Adrenal gland (tissue), 12 donors: ENCODE results near the gene PCDHGA11. TPM values are rescaled to one million over a fixed set of nuclear protein-coding genes. Genes with fewer than 3 reads are reported as not detected.
"Not testable (repeated sequence)": the region's sequence is repeated elsewhere in the genome, so short reads cannot be mapped to it uniquely, and the experiment has no call there.

Experiments
- DNase-seq, 7 donors: peaks; one replicate each; pipeline ENCODE4 v3.0.0-alpha.2; 2019 to 2020
- H3K27ac ChIP-seq, 5 donors: fragments of 200-600 bp; sonication (generic) in 4 of 5; 1 replicate in 3 of 5; 2 replicates in 2 of 5; pipeline versions ENCODE4 v1.5.1 to v1.8.0; 2016 to 2020; ENCODE audit warnings: mild to moderate bottlenecking in 1 of 5
- H3K27me3 ChIP-seq: fragments of 200-600 bp; 2 replicates; pipeline ENCODE4 v1.8.0; 2021
- H3K36me3 ChIP-seq, 2 donors: fragments of 200-600 bp; replicated peaks in 1 of 2; 1 replicate in 1 of 2; 2 replicates in 1 of 2; pipeline versions ENCODE4 v1.5.1 to v1.8.0; 2018 to 2022
- H3K4me1 ChIP-seq, 2 donors: fragments of 200-600 bp; replicated peaks in 1 of 2; 1 replicate in 1 of 2; 2 replicates in 1 of 2; pipeline versions ENCODE4 v1.5.1 to v1.8.0; 2018 to 2021
- H3K4me3 ChIP-seq, 4 donors: fragments of 200-600 bp; sonication (generic) in 3 of 4; one replicate each; pipeline ENCODE4 v1.5.1; 2016 to 2018
- H3K9me3 ChIP-seq, 3 donors: fragments of 200-600 bp; sonication (generic) in 1 of 3; replicated peaks in 1 of 3; 1 replicate in 2 of 3; 2 replicates in 1 of 3; pipeline versions ENCODE4 v1.5.1 to v1.8.0; 2016 to 2021
- POLR2A ChIP-seq, 2 donors: fragments of 450-650 bp; IDR thresholded peaks; one replicate each; pipeline ENCODE4 v1.6.1; 2017; ENCODE audit warnings: antibody characterized with exemption in 2 of 2, mild to moderate bottlenecking in 2 of 2, moderate library complexity in 1 of 2
- WGBS, 4 donors: extraction: QIAGEN DNeasy Blood & Tissue Kit in 2 of 4; methylation state at CpG; one replicate each; pipeline versions ENCODE4 v1.1.5 to v1.1.7; 2013 to 2017; 5-methylcytosine and 5-hydroxymethylcytosine counted together
- intact Hi-C, 2 donors: fragments of 100-400 bp; cut with DNase I; formaldehyde crosslinking; loops; one replicate each; pipeline versions ENCODE4 v1.14.1 to v1.15.0; 2022 to 2023
- polyA plus RNA-seq, 3 donors: library from polyadenylated mRNA; stranded (reverse); fragments of 200-250 nt in 2 of 3; fragments of 350-450 nt in 1 of 3; fragmentation: Illumina TruSeq in 1 of 3; extraction: RNeasy Lipid Tissue Mini Kit (QIAGEN cat#74804) in 1 of 3; gene quantifications; one replicate each; pipeline ENCODE4 v1.2.3, GENCODE V29; 2013 to 2014
- total RNA-seq, 9 donors: library from RNA; depleted of rRNA in 4 of 9; stranded (reverse); fragments of >200 nt in 4 of 9; fragments of 120-200 nt in 1 of 9; fragmentation: NEBNext Ultra II Directional in 1 of 9; extraction: Animal tissue kit (Norgen Biotek cat#: 25700) in 1 of 9; gene quantifications; one replicate each; pipeline versions ENCODE4 v1.1.0 to v1.2.4, GENCODE V29; 2013 to 2023
- TF ChIP-seq, protein P1 (sequence below), 6 experiments: fragments of 450-650 bp in 4 of 6; fragments of 200-600 bp in 2 of 6; sonication (generic) in 1 of 6; IDR thresholded peaks; 1 replicate in 5 of 6; 2 replicates in 1 of 6; pipeline versions ENCODE4 v1.5.1 to v1.8.0; 2016 to 2021; ENCODE audit warnings: antibody characterized with exemption in 6 of 6, mild to moderate bottlenecking in 2 of 6, moderate library complexity in 1 of 6
- donor health status: healthy with polysubstance abuse.
- donor health status: Bipolar disorder and iron deficiency.
- donor health status: DM: yes; HTN: yes; CAD: no.
- donor health status: DM: no; HTN: no; CAD: no.
- donor health status: DM: no; HTN: no; CAD: no.
- donor health status: DM: yes; HTN: yes; CAD: no.

The PCDHGA11 gene
- total and polyA plus RNA-seq, 12 donors: 0.44 to 4.9 (median 2.7) TPM

DNA sequence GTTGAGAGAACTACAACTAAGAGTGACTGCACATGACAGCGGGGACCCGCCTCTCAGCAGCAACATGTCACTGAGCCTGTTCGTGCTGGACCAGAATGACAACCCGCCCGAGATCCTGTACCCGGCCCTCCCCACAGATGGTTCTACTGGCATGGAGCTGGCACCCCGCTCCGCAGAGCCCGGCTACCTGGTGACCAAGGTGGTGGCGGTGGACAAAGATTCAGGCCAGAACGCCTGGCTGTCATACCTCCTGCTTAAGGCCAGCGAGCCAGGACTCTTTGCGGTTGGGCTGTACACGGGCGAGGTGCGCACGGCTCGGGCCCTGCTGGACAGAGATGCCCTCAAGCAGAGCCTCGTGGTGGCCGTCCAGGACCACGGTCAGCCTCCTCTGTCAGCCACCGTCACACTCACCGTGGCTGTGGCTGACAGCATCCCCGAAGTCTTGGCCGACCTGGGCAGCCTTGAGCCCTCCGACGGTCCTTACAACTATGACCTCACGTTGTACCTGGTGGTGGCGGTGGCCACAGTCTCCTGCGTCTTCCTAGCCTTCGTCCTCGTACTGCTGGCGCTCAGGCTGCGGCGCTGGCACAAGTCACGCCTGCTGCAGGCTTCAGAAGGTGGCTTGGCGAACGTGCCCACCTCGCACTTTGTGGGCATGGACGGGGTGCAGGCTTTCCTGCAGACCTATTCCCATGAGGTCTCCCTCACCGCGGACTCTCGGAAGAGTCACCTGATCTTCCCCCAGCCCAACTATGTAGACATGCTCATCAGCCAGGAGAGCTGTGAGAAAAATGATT, 36.2 kb upstream of the PCDHGA11 start:
- Histone ChIP-seq H3K4me1 (no peaks in the 10 kb centered on the region), H3K4me3 (no peak overlapping the region)

DNA sequence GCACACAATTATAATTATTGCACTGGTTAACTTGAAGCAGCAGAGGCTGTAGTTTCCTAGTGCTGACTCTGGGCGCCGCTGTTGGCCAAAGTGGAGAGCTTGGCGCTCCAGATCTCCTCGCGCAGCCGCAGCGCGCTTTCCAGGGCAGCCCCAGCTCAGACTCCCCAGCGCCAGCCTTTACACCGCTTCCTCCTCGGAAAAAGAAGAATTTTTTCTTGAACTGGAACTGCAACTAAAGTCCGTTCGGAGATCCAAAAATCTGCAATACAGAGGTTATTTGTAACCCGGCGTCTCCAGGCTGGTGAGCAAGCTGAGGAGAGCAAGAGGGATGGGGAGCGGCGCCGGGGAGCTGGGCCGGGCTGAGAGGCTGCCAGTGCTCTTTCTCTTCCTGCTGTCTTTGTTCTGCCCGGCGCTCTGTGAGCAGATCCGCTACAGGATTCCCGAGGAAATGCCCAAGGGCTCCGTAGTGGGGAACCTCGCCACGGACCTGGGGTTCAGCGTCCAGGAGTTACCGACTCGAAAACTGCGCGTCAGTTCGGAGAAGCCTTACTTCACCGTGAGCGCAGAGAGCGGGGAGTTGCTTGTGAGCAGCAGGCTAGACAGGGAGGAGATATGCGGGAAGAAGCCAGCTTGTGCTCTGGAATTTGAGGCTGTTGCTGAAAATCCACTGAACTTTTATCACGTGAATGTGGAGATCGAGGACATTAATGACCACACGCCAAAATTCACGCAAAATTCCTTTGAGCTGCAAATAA, 33.1 kb upstream of the PCDHGA11 start, which contains the start of gene PCDHGB4:
TSS of gene PCDHGB4 (plus strand) at position 142 of the 755 bp plus-strand sequence. CDS start at position 329, 187 bp downstream.
- H3K27ac ChIP-seq, H3K27me3 ChIP-seq, H3K36me3 ChIP-seq, DNase-seq, H3K4me1 ChIP-seq, intact Hi-C loops: not testable (repeated sequence)
- peak within 1 kb of the TSS in 1 of 4 donors; percentile 20 for H3K4me3 ChIP-seq
- TF ChIP-seq, protein P1, sequence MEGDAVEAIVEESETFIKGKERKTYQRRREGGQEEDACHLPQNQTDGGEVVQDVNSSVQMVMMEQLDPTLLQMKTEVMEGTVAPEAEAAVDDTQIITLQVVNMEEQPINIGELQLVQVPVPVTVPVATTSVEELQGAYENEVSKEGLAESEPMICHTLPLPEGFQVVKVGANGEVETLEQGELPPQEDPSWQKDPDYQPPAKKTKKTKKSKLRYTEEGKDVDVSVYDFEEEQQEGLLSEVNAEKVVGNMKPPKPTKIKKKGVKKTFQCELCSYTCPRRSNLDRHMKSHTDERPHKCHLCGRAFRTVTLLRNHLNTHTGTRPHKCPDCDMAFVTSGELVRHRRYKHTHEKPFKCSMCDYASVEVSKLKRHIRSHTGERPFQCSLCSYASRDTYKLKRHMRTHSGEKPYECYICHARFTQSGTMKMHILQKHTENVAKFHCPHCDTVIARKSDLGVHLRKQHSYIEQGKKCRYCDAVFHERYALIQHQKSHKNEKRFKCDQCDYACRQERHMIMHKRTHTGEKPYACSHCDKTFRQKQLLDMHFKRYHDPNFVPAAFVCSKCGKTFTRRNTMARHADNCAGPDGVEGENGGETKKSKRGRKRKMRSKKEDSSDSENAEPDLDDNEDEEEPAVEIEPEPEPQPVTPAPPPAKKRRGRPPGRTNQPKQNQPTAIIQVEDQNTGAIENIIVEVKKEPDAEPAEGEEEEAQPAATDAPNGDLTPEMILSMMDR (IDR thresholded peaks at IDR 0.05): peak in 3 of 6 experiments; percentile 5 to 28 (median 12)
- WGBS, 4 donors: 8 to 18% (median 11%) methylated on average over 17 to 22 of the region's 40 CpGs
- peaks cover 0 to 35% (median 14%) of the 10 kb centered on the region in 3 donors for H3K9me3 ChIP-seq

More for the DNA sequence above, 36.2 kb upstream of the PCDHGA11 start:
- intact Hi-C loops: no loop called here
- Histone ChIP-seq H3K36me3 (no peaks in the 10 kb centered on the region), H3K27me3 (no peaks in the 10 kb centered on the region), H3K27ac (no peak overlapping the region), H3K9me3 (peaks cover 0 to 24% (median 11%) of the 10 kb centered on the region in 3 donors)
- DNase-seq: peak in 1 of 7 donors; percentile 31
- WGBS, 4 donors: 38 to 66% (median 42%) methylated on average over 9 to 43 of the region's 43 CpGs
- TF ChIP-seq, protein P1 (IDR thresholded peaks at IDR 0.05): no peak
- no peak for TF ChIP-seq POLR2A (IDR thresholded peaks at IDR 0.05)

DNA sequence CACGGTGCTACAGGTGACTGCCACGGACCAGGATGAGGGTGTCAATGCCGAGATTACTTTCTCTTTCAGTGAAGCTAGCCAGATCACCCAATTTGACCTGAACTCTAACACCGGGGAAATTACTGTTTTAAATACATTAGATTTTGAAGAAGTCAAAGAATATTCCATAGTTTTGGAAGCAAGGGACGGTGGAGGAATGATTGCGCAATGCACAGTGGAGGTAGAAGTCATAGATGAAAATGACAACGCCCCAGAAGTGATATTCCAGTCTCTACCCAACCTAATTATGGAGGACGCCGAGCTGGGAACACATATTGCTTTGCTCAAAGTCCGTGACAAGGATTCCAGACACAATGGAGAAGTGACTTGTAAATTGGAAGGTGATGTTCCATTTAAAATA, 32.2 kb upstream of the PCDHGA11 start:
- no peak for DNase-seq
- Histone ChIP-seq H3K4me1 (no peaks in the 10 kb centered on the region), H3K4me3 (no peak overlapping the region), H3K27ac (no peak overlapping the region), H3K36me3 (no peaks in the 10 kb centered on the region), H3K9me3 (peaks cover 0 to 40% (median 14%) of the 10 kb centered on the region in 3 donors), H3K27me3 (no peaks in the 10 kb centered on the region)
- TF ChIP-seq POLR2A (IDR thresholded peaks at IDR 0.05): no peak
- TF ChIP-seq, protein P1 (IDR thresholded peaks at IDR 0.05): no peak
- intact Hi-C loops: no loop called here
- WGBS, 4 donors: 42 to 59% (median 48%) methylated on average over 10 of the region's 10 CpGs
